SU-DHL-6 (cell line): ENCODE data around the gene AATF.

ENCODE experiments used
- H2AFZ ChIP-seq: fragments of 200-600 bp; sonication (generic); 2 replicates; pipeline ENCODE4 v1.6.1; 2014; ENCODE audit warnings: low read depth, mild to moderate bottlenecking, moderate library complexity, mixed read lengths, antibody characterized with exemption, low read length; ENCODE audit not compliant: severe bottlenecking
- H3F3A ChIP-seq: fragments of 200-600 bp; shearing (Covaris generic); 2 replicates; pipeline ENCODE4 v1.6.0; 2016; ENCODE audit warnings: antibody characterized with exemption, mild to moderate bottlenecking; ENCODE audit not compliant: insufficient read depth
- H3K27ac ChIP-seq: fragments of 200-600 bp; sonication (generic); 2 replicates; pipeline ENCODE4 v1.5.1; 2016; ENCODE audit warnings: low read depth, mild to moderate bottlenecking, low read length, moderate library complexity, mixed read lengths
- H3K27me3 ChIP-seq: fragments of 200-600 bp; sonication (generic), shearing (Covaris generic); 2 replicates; pipeline ENCODE4 v1.6.0; 2014; ENCODE audit warnings: mild to moderate bottlenecking, low read length
- H3K36me3 ChIP-seq: fragments of 200-600 bp; sonication (generic); 2 replicates; pipeline ENCODE4 v1.6.1; 2014; ENCODE audit warnings: mild to moderate bottlenecking, low read length, mixed read lengths
- H3K4me2 ChIP-seq: fragments of 300-600, 200-600 bp; shearing (Covaris generic), sonication (generic); 2 replicates; pipeline ENCODE4 v1.6.0; 2014; ENCODE audit warnings: low read length, low read depth, mild to moderate bottlenecking; ENCODE audit not compliant: poor library complexity, severe bottlenecking
- H3K4me3 ChIP-seq: fragments of 200-600 bp; sonication (generic); 2 replicates; pipeline ENCODE4 v1.5.1; 2014; ENCODE audit warnings: antibody characterized with exemption, low read length, mild to moderate bottlenecking, mixed read lengths; ENCODE audit not compliant: insufficient read depth, poor library complexity, severe bottlenecking
- H3K79me2 ChIP-seq: fragments of 200-600 bp; sonication (generic); 2 replicates; pipeline ENCODE4 v1.6.1; 2014; ENCODE audit warnings: mild to moderate bottlenecking, low read length, moderate library complexity; ENCODE audit not compliant: insufficient read depth
- H3K9ac ChIP-seq: fragments of 200-600 bp; sonication (generic); 2 replicates; pipeline ENCODE4 v1.7.0; 2014; ENCODE audit warnings: mild to moderate bottlenecking, low read length
- H3K9me2 ChIP-seq: fragments of 200-600 bp; sonication (generic); replicated peaks from 2 replicates; pipeline ENCODE4 v1.6.1; 2014; ENCODE audit warnings: low read length; ENCODE audit not compliant: insufficient read depth
- H3K9me3 ChIP-seq: fragments of 200-600 bp; sonication (generic); 2 replicates; pipeline ENCODE4 v1.6.1; 2014; ENCODE audit warnings: low read length, mixed read lengths; ENCODE audit not compliant: insufficient read depth
- H4K20me1 ChIP-seq: fragments of 200-600 bp; sonication (generic); 2 replicates; pipeline ENCODE4 v1.6.1; 2014; ENCODE audit warnings: low read depth, mild to moderate bottlenecking, antibody characterized with exemption, low read length, moderate library complexity, mixed read lengths
- EZH2phosphoT487 ChIP-seq: fragments of 200-600 bp; sonication (generic), shearing (Covaris generic); conservative IDR thresholded peaks from 2 replicates; pipeline ENCODE4 v1.6.1; 2018; ENCODE audit warnings: mild to moderate bottlenecking, antibody characterized with exemption, low read length, moderate library complexity, mixed read lengths
- TF ChIP-seq, protein P1 (sequence below): fragments of 200-600 bp; sonication (generic); IDR thresholded peaks from one replicate; pipeline ENCODE4 v1.5.1; 2017; ENCODE audit warnings: antibody characterized with exemption, mild to moderate bottlenecking, low read length, moderate library complexity; ENCODE audit not compliant: insufficient read depth, poor library complexity, severe bottlenecking

Gene AATF

DNA sequence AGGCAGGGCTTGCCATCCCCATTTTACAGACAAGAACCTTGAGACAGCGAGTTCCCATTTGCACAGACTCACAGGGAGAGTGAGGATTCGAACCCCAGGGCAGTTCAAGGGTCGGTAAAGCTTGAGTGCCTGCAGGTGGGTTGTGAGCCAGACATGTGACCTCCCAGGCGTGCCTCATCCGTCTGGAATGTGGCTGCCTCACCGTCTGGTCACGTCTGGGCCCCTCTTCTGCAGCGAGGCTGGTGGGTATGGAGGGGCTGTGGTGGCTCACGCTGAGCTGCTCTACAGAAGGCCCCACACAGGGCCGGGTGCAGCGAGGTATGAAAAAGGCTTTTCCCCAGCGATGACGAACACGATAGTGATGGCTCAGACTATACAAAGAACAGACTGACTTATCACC lies 47.2 kb upstream of the AATF start:
- no peaks in the 10 kb centered on the region for H3K79me2 ChIP-seq
- H3K9ac ChIP-seq, result no peak overlapping the region
- H3K9me3 ChIP-seq, result no peaks in the 10 kb centered on the region
- H3K36me3 ChIP-seq, result no peaks in the 10 kb centered on the region
- no peak overlapping the region for H3K27ac ChIP-seq
- no peaks in the 10 kb centered on the region for H4K20me1 ChIP-seq
- H3K9me2 ChIP-seq, result no peaks in the 10 kb centered on the region
- H2AFZ ChIP-seq, result no peak overlapping the region
- no peaks in the 10 kb centered on the region for H3F3A ChIP-seq
- H3K4me2 ChIP-seq, result no peak overlapping the region
- no peak for TF ChIP-seq EZH2phosphoT487
- no peaks in the 10 kb centered on the region for H3K27me3 ChIP-seq
- no peak overlapping the region for H3K4me3 ChIP-seq

DNA sequence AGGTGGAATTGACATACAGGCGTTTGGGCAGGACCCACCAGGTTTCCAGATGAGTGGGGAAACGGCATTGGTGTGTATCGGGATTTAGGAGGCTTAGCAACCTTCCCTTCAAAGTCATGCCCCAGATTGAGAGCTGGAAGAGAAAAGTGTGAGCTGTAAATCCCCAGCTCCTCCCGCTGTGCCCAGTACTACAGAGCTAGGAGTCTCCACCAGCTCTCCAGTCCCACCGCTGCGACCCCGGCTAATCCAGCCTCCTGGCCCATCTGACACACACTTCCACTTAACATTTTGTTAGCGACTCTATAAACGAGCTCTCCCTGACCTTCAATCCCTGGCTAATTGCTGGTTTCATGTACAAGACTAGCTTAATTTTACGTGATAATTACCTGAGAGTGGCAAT lies 41.3 kb upstream of the AATF start:
- H3K79me2 ChIP-seq, result no peaks in the 10 kb centered on the region
- TF ChIP-seq EZH2phosphoT487, result no peak
- TF ChIP-seq, protein P1, sequence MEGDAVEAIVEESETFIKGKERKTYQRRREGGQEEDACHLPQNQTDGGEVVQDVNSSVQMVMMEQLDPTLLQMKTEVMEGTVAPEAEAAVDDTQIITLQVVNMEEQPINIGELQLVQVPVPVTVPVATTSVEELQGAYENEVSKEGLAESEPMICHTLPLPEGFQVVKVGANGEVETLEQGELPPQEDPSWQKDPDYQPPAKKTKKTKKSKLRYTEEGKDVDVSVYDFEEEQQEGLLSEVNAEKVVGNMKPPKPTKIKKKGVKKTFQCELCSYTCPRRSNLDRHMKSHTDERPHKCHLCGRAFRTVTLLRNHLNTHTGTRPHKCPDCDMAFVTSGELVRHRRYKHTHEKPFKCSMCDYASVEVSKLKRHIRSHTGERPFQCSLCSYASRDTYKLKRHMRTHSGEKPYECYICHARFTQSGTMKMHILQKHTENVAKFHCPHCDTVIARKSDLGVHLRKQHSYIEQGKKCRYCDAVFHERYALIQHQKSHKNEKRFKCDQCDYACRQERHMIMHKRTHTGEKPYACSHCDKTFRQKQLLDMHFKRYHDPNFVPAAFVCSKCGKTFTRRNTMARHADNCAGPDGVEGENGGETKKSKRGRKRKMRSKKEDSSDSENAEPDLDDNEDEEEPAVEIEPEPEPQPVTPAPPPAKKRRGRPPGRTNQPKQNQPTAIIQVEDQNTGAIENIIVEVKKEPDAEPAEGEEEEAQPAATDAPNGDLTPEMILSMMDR, result no peak
- H3K9me2 ChIP-seq, result no peaks in the 10 kb centered on the region
- no peak overlapping the region for H3K4me3 ChIP-seq
- H3K4me2 ChIP-seq, result no peak overlapping the region
- no peak overlapping the region for H3K27ac ChIP-seq
- H3F3A ChIP-seq, result no peaks in the 10 kb centered on the region
- no peaks in the 10 kb centered on the region for H3K27me3 ChIP-seq
- no peak overlapping the region for H3K9ac ChIP-seq
- no peaks in the 10 kb centered on the region for H4K20me1 ChIP-seq
- no peak overlapping the region for H2AFZ ChIP-seq
- H3K36me3 ChIP-seq, result no peaks in the 10 kb centered on the region
- H3K9me3 ChIP-seq, result no peaks in the 10 kb centered on the region

DNA sequence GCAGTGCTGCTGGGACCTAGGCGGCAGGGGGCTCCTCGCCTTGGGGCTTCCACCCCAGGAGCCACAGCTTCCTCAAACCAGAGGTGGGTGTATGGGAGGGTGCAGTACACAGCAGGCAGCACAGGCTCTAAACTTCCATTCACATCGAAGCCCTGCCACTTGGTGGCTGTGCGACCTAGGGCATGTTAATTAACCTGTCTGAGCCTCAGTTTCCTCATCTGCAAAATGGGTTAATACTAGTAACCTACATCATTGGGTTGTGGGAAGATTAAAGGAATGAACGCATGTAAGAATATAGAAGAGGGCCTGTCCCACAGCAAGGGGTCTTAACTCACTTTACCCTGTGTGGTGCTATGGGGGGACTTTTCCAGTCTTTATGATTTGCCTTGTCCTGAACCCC lies 38.2 kb upstream of the AATF start:
- Histone ChIP-seq H3K27me3 (no peaks in the 10 kb centered on the region), H3F3A (no peaks in the 10 kb centered on the region), H4K20me1 (no peaks in the 10 kb centered on the region), H3K4me2 (no peak overlapping the region), H3K9me3 (no peaks in the 10 kb centered on the region), H2AFZ (no peak overlapping the region), H3K9ac (no peak overlapping the region), H3K4me3 (no peak overlapping the region), H3K9me2 (no peaks in the 10 kb centered on the region), H3K36me3 (no peaks in the 10 kb centered on the region), H3K27ac (no peak overlapping the region), H3K79me2 (no peaks in the 10 kb centered on the region)
- TF ChIP-seq EZH2phosphoT487, result no peak
- TF ChIP-seq, protein P1, result no peak

DNA sequence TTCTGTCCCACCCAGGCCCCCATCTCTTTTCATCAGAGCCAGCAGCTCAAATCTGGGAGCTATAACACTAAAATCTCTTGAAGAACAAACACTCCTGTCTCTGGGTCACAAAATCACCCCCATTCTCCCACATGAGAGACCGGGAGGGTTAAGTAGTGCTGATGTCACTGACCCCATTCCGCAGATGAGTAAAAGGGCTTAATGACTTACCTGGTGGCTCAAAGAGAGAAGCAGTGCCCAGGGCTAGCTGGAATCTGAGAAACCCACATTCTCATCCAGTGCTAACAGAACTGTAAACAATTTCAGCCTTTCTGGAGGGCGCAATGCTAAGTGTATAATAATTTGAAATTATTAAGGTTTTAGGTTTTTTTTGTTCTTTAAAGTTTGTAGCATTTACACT lies 37.8 kb upstream of the AATF start:
- Histone ChIP-seq H3F3A (no peaks in the 10 kb centered on the region), H3K9ac (no peak overlapping the region), H3K27ac (no peak overlapping the region), H3K79me2 (no peaks in the 10 kb centered on the region), H4K20me1 (no peaks in the 10 kb centered on the region), H3K4me2 (no peak overlapping the region), H3K9me3 (no peaks in the 10 kb centered on the region), H3K36me3 (no peaks in the 10 kb centered on the region), H2AFZ (no peak overlapping the region), H3K4me3 (no peak overlapping the region), H3K9me2 (no peaks in the 10 kb centered on the region), H3K27me3 (no peaks in the 10 kb centered on the region)
- TF ChIP-seq, protein P1, result no peak
- no peak for TF ChIP-seq EZH2phosphoT487
